GM12801 (cell line): ENCODE measurements around the gene DOCK4.

Source experiments
- CTCF ChIP-seq: IDR thresholded peaks from one replicate; pipeline ENCODE4 v1.5.1; 2011; ENCODE audit warnings: control low read depth; ENCODE audit not compliant: insufficient read length; ENCODE audit errors: extremely low read depth

Gene DOCK4

DNA sequence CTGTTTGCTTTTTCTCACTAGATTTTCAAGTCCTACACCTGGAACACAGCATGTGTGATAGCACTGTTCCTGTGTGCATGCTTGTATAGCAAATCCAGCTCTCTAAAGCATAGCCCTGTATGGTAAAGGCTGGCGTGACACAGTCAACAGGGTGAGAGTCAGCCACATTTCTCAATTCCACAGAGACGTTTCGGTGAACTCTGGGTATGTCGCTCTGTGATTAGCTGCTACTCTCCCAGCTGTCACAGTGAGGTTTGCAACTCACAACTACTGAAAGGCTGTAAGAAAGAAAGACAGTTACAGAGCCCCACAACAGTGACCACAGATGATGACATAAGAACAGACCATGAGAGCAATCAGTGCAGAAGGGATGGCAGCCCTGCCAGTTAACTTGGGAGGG lies 473.3 kb downstream of the DOCK4 start:
- TF ChIP-seq CTCF, result no peak

- TF ChIP-seq CTCF, result no peak
These were observed 475.5 kb downstream of the DOCK4 start for GRCh38 chr7:111730476-111731300.

DNA sequence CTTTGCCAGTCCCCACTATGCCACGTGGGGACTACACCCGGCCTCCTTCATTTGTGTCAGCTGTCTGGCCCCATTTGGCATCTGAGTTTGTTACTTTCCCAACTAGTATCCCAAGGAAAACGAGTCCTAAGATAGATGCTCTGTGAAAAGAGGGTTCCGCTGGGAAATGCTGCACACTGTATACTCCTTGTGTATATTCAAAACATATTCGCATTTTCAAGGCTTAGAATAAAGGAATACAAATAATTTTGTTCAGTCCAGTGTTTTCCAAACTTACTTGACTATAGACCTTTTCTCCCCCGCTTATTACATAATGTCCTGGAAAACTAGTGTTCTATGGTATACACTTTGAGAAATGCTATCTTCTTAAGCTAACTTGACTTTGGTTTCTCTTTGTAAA lies 476.1 kb downstream of the DOCK4 start:
- no peak for TF ChIP-seq CTCF

DNA sequence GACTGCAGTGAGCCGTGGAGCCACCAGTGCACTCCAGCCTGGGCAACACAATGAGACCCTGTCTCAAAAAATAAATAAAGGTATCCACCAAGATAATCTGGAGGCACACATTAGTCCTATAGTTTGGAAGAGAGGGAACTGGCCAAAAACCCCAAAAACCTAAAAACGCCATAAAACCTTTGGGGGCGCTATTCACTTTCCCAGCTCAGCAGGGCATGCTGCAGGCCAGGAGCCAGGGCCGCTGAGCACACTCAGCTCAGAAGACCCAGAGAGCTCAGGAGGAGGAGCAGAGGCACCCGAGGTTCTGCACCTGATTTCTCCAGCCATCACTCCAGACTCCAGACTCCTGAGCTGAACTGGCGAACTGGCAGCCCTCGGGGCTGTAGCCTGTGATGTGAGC lies 476.7 kb downstream of the DOCK4 start:
- TF ChIP-seq CTCF, result no peak

DNA sequence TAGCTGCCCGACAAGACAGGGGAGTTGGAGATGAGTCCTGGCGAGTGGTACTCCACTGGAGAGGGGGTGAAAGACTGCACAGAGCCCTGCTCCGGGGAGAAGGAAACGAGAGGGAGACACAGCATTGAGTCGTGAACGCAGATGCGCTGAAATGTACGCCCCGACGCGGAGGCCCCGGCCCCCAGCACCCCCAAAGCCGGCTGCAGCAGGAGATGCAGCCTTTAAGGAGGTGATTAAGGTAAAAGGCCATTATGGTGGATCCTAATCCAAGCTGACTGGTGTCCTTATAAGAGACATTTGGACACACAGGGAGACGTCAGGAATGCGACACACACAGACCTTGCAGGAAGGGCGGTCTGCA lies 477.6 kb downstream of the DOCK4 start:
- no peak for TF ChIP-seq CTCF

GRCh38 chr7:111727905-111728634 lies 478.1 kb downstream of the DOCK4 start:
- no peak for TF ChIP-seq CTCF

GRCh38 chr7:111718886-111719285 lies 487.3 kb downstream of the DOCK4 start:
- no peak for TF ChIP-seq CTCF
